ENCODE measurements around the gene MRPS22. TPM values are rescaled to one million over a fixed set of nuclear protein-coding genes. Genes with fewer than 3 reads are reported as not detected.

Gene MRPS22
- total and polyA plus RNA-seq, 9 of the 15 experiments (the other 6 are each of a cell fraction or from before 2014, with no cell fraction given), result 148 to 397 (median 229) TPM

DNA sequence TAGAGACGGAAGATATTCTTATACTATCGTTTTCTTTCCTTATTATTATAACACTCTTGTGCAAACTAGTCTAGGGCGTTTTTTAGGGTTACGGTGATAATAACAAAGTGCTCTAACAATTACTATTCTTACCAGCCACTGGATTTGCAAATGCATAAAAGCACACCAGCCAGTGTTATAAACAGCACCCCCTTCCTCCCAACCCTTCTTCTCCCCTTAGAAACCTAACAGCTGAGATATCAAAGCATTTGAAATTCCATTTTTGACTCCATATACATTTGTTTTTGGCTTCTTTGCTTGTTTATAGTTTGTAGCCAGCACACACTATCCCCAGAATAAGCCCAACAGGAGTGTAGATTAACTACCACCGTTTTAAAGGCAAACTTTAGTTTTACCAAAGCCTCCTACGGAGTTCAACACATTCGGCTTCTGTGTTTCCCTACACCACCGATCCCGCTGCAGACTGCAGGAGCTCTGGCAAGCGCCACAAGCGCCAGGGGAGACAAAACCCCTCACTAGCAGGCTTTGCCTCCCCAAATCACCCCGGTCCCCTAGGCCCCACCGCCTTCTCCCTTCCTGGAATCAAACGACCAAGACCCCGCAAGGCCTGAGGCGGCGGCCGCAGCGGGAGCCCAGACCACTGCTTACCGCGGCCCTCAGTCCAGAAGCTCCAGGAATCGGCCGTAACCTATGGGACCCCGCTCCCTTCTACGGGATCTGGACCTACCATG, 45.2 kb downstream of the MRPS22 start (continued):
- no peak for TF ChIP-seq ZBTB49 (CRISPR knock-in tag; IDR thresholded peaks at IDR 0.05; ENCODE audit: borderline replicate concordance)
- TF ChIP-seq PYGO2 (tag; IDR thresholded peaks at IDR 0.05), result no peak
- no peak for TF ChIP-seq FOXJ3 (CRISPR knock-in tag; IDR thresholded peaks at IDR 0.05)
- TF ChIP-seq, protein P1, sequence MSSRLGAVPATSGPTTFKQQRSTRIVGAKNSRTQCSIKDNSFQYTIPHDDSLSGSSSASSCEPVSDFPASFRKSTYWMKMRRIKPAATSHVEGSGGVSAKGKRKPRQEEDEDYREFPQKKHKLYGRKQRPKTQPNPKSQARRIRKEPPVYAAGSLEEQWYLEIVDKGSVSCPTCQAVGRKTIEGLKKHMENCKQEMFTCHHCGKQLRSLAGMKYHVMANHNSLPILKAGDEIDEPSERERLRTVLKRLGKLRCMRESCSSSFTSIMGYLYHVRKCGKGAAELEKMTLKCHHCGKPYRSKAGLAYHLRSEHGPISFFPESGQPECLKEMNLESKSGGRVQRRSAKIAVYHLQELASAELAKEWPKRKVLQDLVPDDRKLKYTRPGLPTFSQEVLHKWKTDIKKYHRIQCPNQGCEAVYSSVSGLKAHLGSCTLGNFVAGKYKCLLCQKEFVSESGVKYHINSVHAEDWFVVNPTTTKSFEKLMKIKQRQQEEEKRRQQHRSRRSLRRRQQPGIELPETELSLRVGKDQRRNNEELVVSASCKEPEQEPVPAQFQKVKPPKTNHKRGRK (tag; IDR thresholded peaks at IDR 0.05), result no peak
- peak; percentile 86 for TF ChIP-seq TAF7 (tag; IDR thresholded peaks at IDR 0.05)
- no peak for TF ChIP-seq HMG20A (CRISPR knock-in tag; conservative IDR thresholded peaks at IDR 0.05)
- TF ChIP-seq ZBTB43 (CRISPR knock-in tag; IDR thresholded peaks at IDR 0.05), result 0 out of 2 replicates have a peak, but pooled peaks have one; percentile 80
- TF ChIP-seq ZNF277 (CRISPR knock-in tag; IDR thresholded peaks at IDR 0.05; ENCODE audit: borderline replicate concordance), result no peak
- no peak for TF ChIP-seq OTX1 (CRISPR knock-in tag; IDR thresholded peaks at IDR 0.05)
- no peak for TF ChIP-seq COPS2 (conservative IDR thresholded peaks at IDR 0.05)
- no peak for TF ChIP-seq E2F3 (CRISPR knock-in tag; IDR thresholded peaks at IDR 0.05)
- TF ChIP-seq PHF20 (IDR thresholded peaks at IDR 0.05; ENCODE audit: partially characterized antibody), result peak; percentile 64
- TF ChIP-seq, protein P2, sequence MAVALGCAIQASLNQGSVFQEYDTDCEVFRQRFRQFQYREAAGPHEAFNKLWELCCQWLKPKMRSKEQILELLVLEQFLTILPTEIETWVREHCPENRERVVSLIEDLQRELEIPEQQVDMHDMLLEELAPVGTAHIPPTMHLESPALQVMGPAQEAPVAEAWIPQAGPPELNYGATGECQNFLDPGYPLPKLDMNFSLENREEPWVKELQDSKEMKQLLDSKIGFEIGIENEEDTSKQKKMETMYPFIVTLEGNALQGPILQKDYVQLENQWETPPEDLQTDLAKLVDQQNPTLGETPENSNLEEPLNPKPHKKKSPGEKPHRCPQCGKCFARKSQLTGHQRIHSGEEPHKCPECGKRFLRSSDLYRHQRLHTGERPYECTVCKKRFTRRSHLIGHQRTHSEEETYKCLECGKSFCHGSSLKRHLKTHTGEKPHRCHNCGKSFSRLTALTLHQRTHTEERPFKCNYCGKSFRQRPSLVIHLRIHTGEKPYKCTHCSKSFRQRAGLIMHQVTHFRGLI (CRISPR knock-in tag; IDR thresholded peaks at IDR 0.05), result no peak
- no peak for TF ChIP-seq KDM1A (IDR thresholded peaks at IDR 0.05)
- TF ChIP-seq ZBTB17 (CRISPR knock-in tag; IDR thresholded peaks at IDR 0.05), result no peak; the same call in 1 of the 2 replicates
- 0 out of 2 replicates have a peak, but pooled peaks have one; percentile 45 for TF ChIP-seq TGIF2 (CRISPR knock-in tag; IDR thresholded peaks at IDR 0.05)
- TF ChIP-seq ZFP91 (CRISPR knock-in tag; IDR thresholded peaks at IDR 0.05), result no peak
- TF ChIP-seq ZNF586 (CRISPR knock-in tag; conservative IDR thresholded peaks at IDR 0.05), result no peak
